Kidney (tissue), 14 donors: ENCODE results near the gene STK31. TPM values are rescaled to one million over a fixed set of nuclear protein-coding genes. Genes with fewer than 3 reads are reported as not detected.
A peak's percentile ranks its signal among the peaks of the same experiment; 100 is the strongest.

Source experiments
- DNase-seq, 5 donors: peaks; one replicate each; pipeline ENCODE4 v3.0.0-alpha.2; 2013 to 2020
- FAIRE-seq: peaks from 2 replicates; lab custom pipeline; 2012; peaks lifted over from hg19 to GRCh38; lab: Jason Lieb, UNC
- H3K27ac ChIP-seq, 2 donors: one replicate each; pipeline ENCODE4 v1.7.0; 2013; ENCODE audit warnings: low read depth in 2 of 2, low read length in 2 of 2, inconsistent platforms in 1 of 2
- H3K27me3 ChIP-seq: one replicate; pipeline ENCODE4 v1.7.1; 2013; ENCODE audit warnings: low read length, inconsistent platforms; ENCODE audit not compliant: control insufficient read depth, insufficient read depth
- H3K36me3 ChIP-seq, 3 donors: one replicate each; pipeline versions ENCODE4 v1.7.0 to v1.7.1; 2013; ENCODE audit warnings: low read length in 3 of 3, control low read depth in 1 of 3, inconsistent platforms in 1 of 3; ENCODE audit not compliant: insufficient read depth in 3 of 3, control insufficient read depth in 2 of 3
- H3K4me1 ChIP-seq, 3 donors: one replicate each; pipeline versions ENCODE4 v1.7.0 to v1.7.1; 2013; ENCODE audit warnings: low read length in 3 of 3, inconsistent platforms in 1 of 3, low read depth in 1 of 3; ENCODE audit not compliant: control insufficient read depth in 2 of 3, insufficient read depth in 2 of 3
- H3K4me3 ChIP-seq, 3 donors: one replicate each; pipeline versions ENCODE4 v1.7.0 to v1.8.1; 2013; ENCODE audit warnings: low read length in 3 of 3, control low read depth in 1 of 3, inconsistent platforms in 1 of 3
- H3K9ac ChIP-seq, 3 donors: one replicate each; pipeline versions ENCODE4 v1.7.0 to v1.7.1; 2013; ENCODE audit warnings: low read length in 3 of 3, control low read depth in 1 of 3, inconsistent platforms in 1 of 3
- H3K9me3 ChIP-seq, 3 donors: one replicate each; pipeline versions ENCODE4 v1.7.0 to v1.7.1; 2013; ENCODE audit warnings: low read length in 3 of 3, control low read depth in 1 of 3, inconsistent platforms in 1 of 3; ENCODE audit not compliant: control insufficient read depth in 2 of 3, insufficient read depth in 1 of 3
- CTCF ChIP-seq: IDR thresholded peaks from 3 replicates; pipeline ENCODE4 v1.5.1; 2012; ENCODE audit warnings: mild to moderate bottlenecking, moderate library complexity, borderline replicate concordance; ENCODE audit not compliant: insufficient read depth; ENCODE audit errors: extremely low read depth
- intact Hi-C: fragments of 100-400 bp; cut with DNase I; formaldehyde crosslinking; loops from one replicate; pipeline ENCODE4 v1.11.1; 2022
- polyA plus RNA-seq: library from polyadenylated mRNA; stranded (reverse); fragments of 350-450 nt; fragmentation: Illumina TruSeq; extraction: RNeasy Lipid Tissue Mini Kit (QIAGEN cat#74804); gene quantifications from one replicate; pipeline ENCODE4 v1.2.3, GENCODE V29; 2014; ENCODE audit warnings: low read depth, low replicate concordance; ENCODE audit not compliant: insufficient read depth
- total RNA-seq: library from RNA; stranded (reverse); fragmentation: NEBNext Ultra II Directional; extraction: Animal tissue kit (Norgen Biotek cat#: 25700); gene quantifications from one replicate; pipeline ENCODE4 v1.2.1, GENCODE V29; 2021
- donor health status: control.
- donor health status: control.
- donor health status: control.
- donor health status: control.
- donor health status: control.
- donor health status: DM: yes; HTN: yes; CAD: no.
- donor health status: Normal renal cell carcinoma (clear cell type).

STK31 gene
- total and polyA plus RNA-seq, 2 donors from 2014 or later: 0.15 to 0.44 TPM

DNA sequence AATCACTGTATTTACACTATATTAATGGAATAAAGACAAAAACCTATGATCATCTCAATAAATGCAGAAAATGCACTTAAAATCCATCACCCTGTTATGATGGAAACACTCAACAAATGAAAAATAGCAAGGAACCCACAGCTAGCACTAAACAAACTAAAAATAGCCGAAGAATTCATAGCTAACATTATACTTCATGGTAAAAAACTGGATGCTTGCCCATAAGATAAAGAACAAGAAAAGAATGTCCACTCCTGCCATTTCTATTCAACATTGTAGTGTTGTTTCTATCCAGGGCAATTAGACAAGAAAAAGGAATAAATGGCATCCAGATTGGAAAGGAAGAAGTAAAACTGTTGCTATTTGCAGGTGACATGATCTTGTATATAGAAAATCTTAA is 142.1 kb downstream of the STK31 start:
- H3K27ac ChIP-seq: no peak overlapping the region
- intact Hi-C loops: no loop called here
- no peak for TF ChIP-seq CTCF
- no peak overlapping the region for H3K9ac ChIP-seq
- DNase-seq (no peak), FAIRE-seq (no peak)
- H3K27me3 ChIP-seq: no peaks in the 10 kb centered on the region
- no peaks in the 10 kb centered on the region for H3K4me1 ChIP-seq
- H3K4me3 ChIP-seq: no peak overlapping the region
- H3K9me3 ChIP-seq: peaks cover 0 to 2% (median 2%) of the 10 kb centered on the region in 3 donors
- no peaks in the 10 kb centered on the region for H3K36me3 ChIP-seq

DNA sequence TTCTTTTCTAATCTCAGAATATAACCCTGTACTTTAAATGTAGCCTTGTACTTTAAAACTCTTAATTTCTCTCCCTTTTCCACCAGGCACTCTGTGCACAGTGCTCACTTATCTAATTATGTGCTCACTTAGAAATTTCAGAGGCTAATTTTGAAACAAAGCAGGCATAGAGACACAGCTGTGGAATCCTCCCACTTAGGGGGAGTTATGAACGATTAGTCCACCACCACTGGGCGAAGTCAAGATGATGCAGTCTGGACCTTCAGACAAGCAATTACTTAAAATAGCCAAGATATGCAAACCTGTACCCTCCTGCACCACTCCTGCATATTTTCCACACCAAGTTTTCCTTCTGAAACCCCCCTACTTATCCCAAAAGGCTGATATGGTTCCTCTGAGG is 143.0 kb downstream of the STK31 start:
- FAIRE-seq: no peak
- no peaks in the 10 kb centered on the region for H3K36me3 ChIP-seq
- H3K9me3 ChIP-seq: peaks cover 0 to 2% (median 2%) of the 10 kb centered on the region in 3 donors
- no peak for TF ChIP-seq CTCF
- H3K27me3 ChIP-seq: no peaks in the 10 kb centered on the region
- no peaks in the 10 kb centered on the region for H3K4me1 ChIP-seq
- H3K9ac ChIP-seq: no peak overlapping the region
- no peak for DNase-seq
- no peak overlapping the region for H3K27ac ChIP-seq
- no peak overlapping the region for H3K4me3 ChIP-seq
- intact Hi-C loops: no loop called here

DNA sequence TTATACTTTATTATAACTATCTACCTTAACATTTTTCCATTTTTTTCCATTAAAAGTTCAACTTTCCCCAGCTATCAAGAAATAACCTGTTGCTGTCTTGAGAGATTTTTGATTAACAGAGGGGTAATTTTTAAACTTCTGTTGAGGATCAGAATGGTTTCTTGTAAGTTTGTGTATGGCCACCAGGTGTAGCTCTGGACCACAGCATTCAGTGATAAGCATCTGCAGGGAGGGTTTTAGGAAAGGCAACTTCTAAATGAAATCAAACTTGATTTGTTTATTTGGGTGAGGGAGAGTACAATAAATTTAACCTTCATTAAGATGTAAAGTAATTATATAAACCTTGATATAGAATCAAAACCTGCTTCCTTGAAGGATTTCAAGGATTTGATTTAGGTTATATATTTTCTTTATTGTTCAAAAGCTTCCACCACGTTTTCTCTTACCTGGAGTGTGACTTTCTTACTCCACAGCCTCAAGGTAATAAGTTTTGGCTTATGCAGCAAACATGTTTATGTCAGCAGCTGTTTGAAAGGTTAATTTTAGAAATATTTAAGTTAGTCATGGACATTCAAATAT is 153.3 kb downstream of the STK31 start:
- Histone ChIP-seq H3K9ac (no peak overlapping the region), H3K9me3 (no peaks in the 10 kb centered on the region), H3K4me1 (no peaks in the 10 kb centered on the region), H3K27ac (no peak overlapping the region), H3K36me3 (no peaks in the 10 kb centered on the region), H3K27me3 (no peaks in the 10 kb centered on the region), H3K4me3 (no peak overlapping the region)
- DNase-seq (peak in 3 of 5 donors; percentile 17 to 60 (median 48)), FAIRE-seq (no peak)
- intact Hi-C loops: no loop called here
- TF ChIP-seq CTCF: peak; percentile 38

DNA sequence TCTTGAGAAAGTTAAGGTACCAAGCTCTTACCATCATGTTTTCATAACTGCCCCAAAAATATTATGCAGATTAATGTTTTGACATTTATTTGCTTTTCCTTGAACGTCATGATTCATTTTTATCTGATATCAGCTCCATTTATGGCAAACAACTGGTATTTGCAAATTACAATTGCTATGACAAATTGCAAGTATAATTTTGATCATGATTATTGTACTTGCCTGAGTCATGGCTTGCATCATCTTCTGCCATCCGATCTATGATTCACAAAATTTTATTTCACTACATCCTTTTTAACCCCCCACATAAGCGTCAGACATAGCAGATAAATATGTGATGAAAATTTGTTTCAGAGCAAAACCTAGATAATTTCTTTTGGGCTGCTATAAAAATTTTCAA is 155.0 kb downstream of the STK31 start:
- no peaks in the 10 kb centered on the region for H3K36me3 ChIP-seq
- no peak overlapping the region for H3K4me3 ChIP-seq
- no peaks in the 10 kb centered on the region for H3K9me3 ChIP-seq
- no peaks in the 10 kb centered on the region for H3K4me1 ChIP-seq
- intact Hi-C loops: no loop called here
- DNase-seq (no peak), FAIRE-seq (no peak)
- H3K27ac ChIP-seq: no peak overlapping the region
- no peak for TF ChIP-seq CTCF
- no peaks in the 10 kb centered on the region for H3K27me3 ChIP-seq
- no peak overlapping the region for H3K9ac ChIP-seq
